NT2/D1 (cell line): ENCODE results near the gene FAM98A.

Source experiments
- SUZ12 ChIP-seq: IDR thresholded peaks from 2 replicates; pipeline ENCODE4 v1.6.1; 2011; ENCODE audit not compliant: insufficient read length, insufficient read depth; ENCODE audit errors: extremely low read depth
- ZNF274 ChIP-seq: IDR thresholded peaks from 2 replicates; pipeline ENCODE4 v1.6.1; 2011; ENCODE audit warnings: mild to moderate bottlenecking, low read depth, low read length

- TF ChIP-seq SUZ12: no peak
- no peak for TF ChIP-seq ZNF274
These were observed 46.2 kb downstream of the FAM98A start for GRCh38 chr2:33552758-33553461.
